ENCODE measurements around the gene MDFIC. TPM values are rescaled to one million over a fixed set of nuclear protein-coding genes. Genes with fewer than 3 reads are reported as not detected.
A peak's percentile ranks its signal among the peaks of the same experiment; 100 is the strongest.

Gene MDFIC
- total RNA-seq, 2 experiments from 2014 or later = 25.9 to 27.1 TPM

GRCh38 chr7:114930829-114931655 lies 9.1 kb downstream of the MDFIC start:
- intact Hi-C loops (cut with DNase I, micrococcal nuclease) = loop anchor here in 1 of 2 experiments (1.0 kb wide), 1 partner anchor 8 kb away; no protein-coding TSS in a partner anchor
- no peaks in the 10 kb centered on the region for H3K27me3 Mint-ChIP-seq
- TF ChIP-seq CTCF (IDR thresholded peaks at IDR 0.05) = no peak
- no peak overlapping the region for H3K27ac Mint-ChIP-seq
- Histone ChIP-seq H3K27me3 (ENCODE audit: control insufficient read depth in 1 of 2, insufficient read depth in 2 of 2, low read length in 2 of 2) (no peaks in the 10 kb centered on the region), H3K4me1 (ENCODE audit: insufficient read depth, low read length) (peaks cover 31% of the 10 kb centered on the region), H3K4me3 (ENCODE audit: low read length) (peak overlapping the region; percentile 41), H3K36me3 (ENCODE audit: insufficient read depth, low read length) (peaks cover 3% of the 10 kb centered on the region), H3K27ac (ENCODE audit: low read depth in 1 of 2, low read length in 2 of 2) (peak overlapping the region; percentile 48 to 65), H3K9me3 (ENCODE audit: control insufficient read depth in 1 of 2, insufficient read depth in 1 of 2, low read length in 2 of 2) (no peaks in the 10 kb centered on the region)
- H3K36me3 Mint-ChIP-seq (ENCODE audit: low read depth) = no peaks in the 10 kb centered on the region
- ChIA-PET CTCF (interaction anchor here (1.3 to 1.8 kb wide), 3 partner anchors 8 to 25 kb away, joined by 3 to 11 read pairs (median 3); no protein-coding TSS in a partner anchor), POLR2A (interaction anchor here (1.3 to 1.9 kb wide), 3 partner anchors 8 to 19 kb away, joined by 3 to 13 read pairs (median 6); partner anchors contain the start of gene MDFIC)
- peak overlapping the region; percentile 85 for H3K4me3 Mint-ChIP-seq
- DNase-seq (peak in 3 of 14 experiments; percentile 44 to 59 (median 53)), ATAC-seq (ENCODE audit: poor library complexity) (peak; percentile 56)
- H3K4me1 Mint-ChIP-seq (ENCODE audit: low read depth) = peaks cover 38% of the 10 kb centered on the region
- H3K9me3 Mint-ChIP-seq = no peaks in the 10 kb centered on the region

- no peak overlapping the region for H3K27ac Mint-ChIP-seq
- H3K27me3 Mint-ChIP-seq = no peaks in the 10 kb centered on the region
- ChIA-PET CTCF (interaction anchor here (0.7 to 1.8 kb wide), 6 partner anchors 8 to 78 kb away, joined by 3 to 11 read pairs (median 3); no protein-coding TSS in a partner anchor), POLR2A (interaction anchor here (1.3 to 1.9 kb wide), 3 partner anchors 8 to 19 kb away, joined by 3 to 13 read pairs (median 6); partner anchors contain the start of gene MDFIC)
- H3K27me3 ChIP-seq (ENCODE audit: control insufficient read depth in 1 of 2, insufficient read depth in 2 of 2, low read length in 2 of 2) = no peaks in the 10 kb centered on the region
- peaks cover 38% of the 10 kb centered on the region for H3K4me1 Mint-ChIP-seq (ENCODE audit: low read depth)
- peaks cover 26% of the 10 kb centered on the region for H3K4me1 ChIP-seq (ENCODE audit: insufficient read depth, low read length)
- peak in 7 of 14 experiments; percentile 9 to 73 (median 50) for DNase-seq
- peak overlapping the region; percentile 48 to 65 for H3K27ac ChIP-seq (ENCODE audit: low read depth in 1 of 2, low read length in 2 of 2)
- H3K36me3 Mint-ChIP-seq (ENCODE audit: low read depth) = no peaks in the 10 kb centered on the region
- H3K4me3 Mint-ChIP-seq = peak overlapping the region; percentile 85
- intact Hi-C loops (cut with DNase I, micrococcal nuclease) = loop anchor here in 1 of 2 experiments (1.0 kb wide), 1 partner anchor 8 kb away; no protein-coding TSS in a partner anchor
- ATAC-seq (ENCODE audit: poor library complexity) = peak; percentile 80
- H3K4me3 ChIP-seq (ENCODE audit: low read length) = peak overlapping the region; percentile 41
- H3K36me3 ChIP-seq (ENCODE audit: insufficient read depth, low read length) = no peaks in the 10 kb centered on the region
- TF ChIP-seq CTCF (IDR thresholded peaks at IDR 0.05) = no peak
- no peaks in the 10 kb centered on the region for H3K9me3 Mint-ChIP-seq
- H3K9me3 ChIP-seq (ENCODE audit: control insufficient read depth in 1 of 2, insufficient read depth in 1 of 2, low read length in 2 of 2) = no peaks in the 10 kb centered on the region
These were observed 9.7 kb downstream of the MDFIC start for GRCh38 chr7:114931656-114932011.

- Histone ChIP-seq H3K27me3 (ENCODE audit: control insufficient read depth in 1 of 2, insufficient read depth in 2 of 2, low read length in 2 of 2) (no peaks in the 10 kb centered on the region), H3K4me1 (ENCODE audit: insufficient read depth, low read length) (peaks cover 32% of the 10 kb centered on the region), H3K9me3 (ENCODE audit: control insufficient read depth in 1 of 2, insufficient read depth in 1 of 2, low read length in 2 of 2) (no peaks in the 10 kb centered on the region), H3K27ac (ENCODE audit: low read depth in 1 of 2, low read length in 2 of 2) (no peak overlapping the region), H3K36me3 (ENCODE audit: insufficient read depth, low read length) (no peaks in the 10 kb centered on the region), H3K4me3 (ENCODE audit: low read length) (no peak overlapping the region)
- Mint-ChIP-seq H3K4me3 (peak overlapping the region; percentile 85), H3K9me3 (no peaks in the 10 kb centered on the region), H3K27me3 (no peaks in the 10 kb centered on the region), H3K27ac (no peak overlapping the region), H3K36me3 (ENCODE audit: low read depth) (no peaks in the 10 kb centered on the region), H3K4me1 (ENCODE audit: low read depth) (peaks cover 42% of the 10 kb centered on the region)
- TF ChIP-seq CTCF (IDR thresholded peaks at IDR 0.05) = no peak
- intact Hi-C loops (cut with DNase I, micrococcal nuclease) = no loop called here
- ATAC-seq (ENCODE audit: poor library complexity) (no peak), DNase-seq (no peak)
- CTCF ChIA-PET = interaction anchor here (1.8 kb wide), 1 partner anchor 10 kb away, joined by 11 read pairs; no protein-coding TSS in a partner anchor
- POLR2A ChIA-PET = interaction anchor here (1.7 to 1.9 kb wide), 2 partner anchors 10 to 11 kb away, joined by 6 to 13 read pairs; partner anchors contain the start of gene MDFIC
These were observed 11.1 kb downstream of the MDFIC start for GRCh38 chr7:114932991-114933390.

Measured in CD4-positive, alpha-beta T cell (primary cell).